ENCODE results near the gene SLAMF9. TPM values are rescaled to one million over a fixed set of nuclear protein-coding genes. Genes with fewer than 3 reads are reported as not detected.

Gene SLAMF9
- polyA plus RNA-seq, 6 donors from 2014 or later = not detected

Other genes starting within 250 kb of the SLAMF9 start
- gene CRP, start 239.6 kb downstream of the SLAMF9 start, polyA plus RNA-seq (ENCODE audit: low read depth in 6 of 6) = not detected
- gene DUSP23, start 173.3 kb downstream of the SLAMF9 start, polyA plus RNA-seq (ENCODE audit: low read depth in 6 of 6) = 10 to 100 TPM; 24.3 to 31.5 (median 28.7) TPM
- 1 to 10 TPM in 1 of 6 donors, under 1 TPM in 3, not detected in 2; 0.11 to 1.2 (median 0.24) TPM for gene FCRL6, start 151.9 kb downstream of the SLAMF9 start, polyA plus RNA-seq (ENCODE audit: low read depth in 6 of 6)
- gene SLAMF8, start 127.4 kb downstream of the SLAMF9 start, polyA plus RNA-seq (ENCODE audit: low read depth in 6 of 6) = not detected
- gene VSIG8, start 91.6 kb downstream of the SLAMF9 start, polyA plus RNA-seq (ENCODE audit: low read depth in 6 of 6) = not detected
- under 1 TPM in 5 of 6 donors, not detected in 1; 0.29 to 0.93 (median 0.41) TPM for gene CFAP45, start 54.1 kb downstream of the SLAMF9 start, polyA plus RNA-seq (ENCODE audit: low read depth in 6 of 6)
- 1,000 to 10,000 TPM; 1,235 to 1,676 (median 1,380) TPM for gene TAGLN2, start 28.7 kb downstream of the SLAMF9 start, polyA plus RNA-seq (ENCODE audit: low read depth in 6 of 6)
- under 1 TPM in 4 of 6 donors, not detected in 2; 0.16 to 0.97 (median 0.41) TPM for gene IGSF9, start 8.6 kb downstream of the SLAMF9 start, polyA plus RNA-seq (ENCODE audit: low read depth in 6 of 6)
- gene PIGM, start 77.8 kb upstream of the SLAMF9 start, polyA plus RNA-seq (ENCODE audit: low read depth in 6 of 6) = 1 to 10 TPM in 5 of 6 donors, under 1 TPM in 1; 0.98 to 2.0 (median 1.5) TPM
- not detected for gene KCNJ10, start 115.9 kb upstream of the SLAMF9 start, polyA plus RNA-seq (ENCODE audit: low read depth in 6 of 6)
- gene KCNJ9, start 127.3 kb upstream of the SLAMF9 start, polyA plus RNA-seq (ENCODE audit: low read depth in 6 of 6) = under 1 TPM in 1 of 6 donors, not detected in 5; 0.08 TPM
- 10 to 100 TPM; 33.6 to 53.1 (median 47.7) TPM for gene IGSF8, start 144.4 kb upstream of the SLAMF9 start, polyA plus RNA-seq (ENCODE audit: low read depth in 6 of 6)
- not detected for gene ATP1A2, start 161.5 kb upstream of the SLAMF9 start, polyA plus RNA-seq (ENCODE audit: low read depth in 6 of 6)
- not detected for gene ATP1A4, start 197.4 kb upstream of the SLAMF9 start, polyA plus RNA-seq (ENCODE audit: low read depth in 6 of 6)
- not detected for gene CASQ1, start 236.3 kb upstream of the SLAMF9 start, polyA plus RNA-seq (ENCODE audit: low read depth in 6 of 6)